ENCODE data around the gene RIC1. TPM values are rescaled to one million over a fixed set of nuclear protein-coding genes. Genes with fewer than 3 reads are reported as not detected.

RIC1 gene
- total and polyA plus RNA-seq, 9 of the 15 experiments (the other 6 are each of a cell fraction or from before 2014, with no cell fraction given): 3.2 to 25.8 (median 15.0) TPM

- TF ChIP-seq RERE (CRISPR knock-in tag; IDR thresholded peaks at IDR 0.05; ENCODE audit: borderline replicate concordance): no peak
- peak; percentile 44; the same call in 1 of the 2 replicates for TF ChIP-seq SOX6 (IDR thresholded peaks at IDR 0.05)
- 0 out of 2 replicates have a peak, but pooled peaks have one; percentile 36 for TF ChIP-seq SMAD4 (CRISPR knock-in tag; conservative IDR thresholded peaks at IDR 0.05)
- no peak for TF ChIP-seq ZNF408 (CRISPR knock-in tag; IDR thresholded peaks at IDR 0.05; ENCODE audit: low read depth)
- TF ChIP-seq MTA1 (IDR thresholded peaks at IDR 0.05; ENCODE audit: borderline replicate concordance): no peak
- peak; percentile 38 for TF ChIP-seq EP300 (IDR thresholded peaks at IDR 0.05; ENCODE audit: low read length)
- no peak for TF ChIP-seq JUND (IDR thresholded peaks at IDR 0.05; ENCODE audit: borderline replicate concordance, low read depth, low read length)
- peak; percentile 36 for TF ChIP-seq JUND (tag; IDR thresholded peaks at IDR 0.05; ENCODE audit: borderline replicate concordance, low read depth, low read length)
- TF ChIP-seq CEBPG (CRISPR knock-in tag; IDR thresholded peaks at IDR 0.05): peak; percentile 87
- peak; percentile 92 to 96 for TF ChIP-seq CEBPG (tag; conservative IDR thresholded peaks at IDR 0.05 in 1 of 2, IDR thresholded peaks at IDR 0.05 in 1 of 2)
- TF ChIP-seq LEF1 (IDR thresholded peaks at IDR 0.05): peak; percentile 86
- no peak for TF ChIP-seq XRCC5 (IDR thresholded peaks at IDR 0.05; ENCODE audit: low read depth, low read length)
- no peak for TF ChIP-seq CCAR2 (IDR thresholded peaks at IDR 0.05; ENCODE audit: low read depth, low read length)
- TF ChIP-seq KAT8 (IDR thresholded peaks at IDR 0.05; ENCODE audit: low read depth): 0 out of 2 replicates have a peak, but pooled peaks have one; percentile 36
- no peak for TF ChIP-seq KDM2B (CRISPR knock-in tag; IDR thresholded peaks at IDR 0.05)
- TF ChIP-seq TEAD4 (IDR thresholded peaks at IDR 0.05; ENCODE audit: low read length): peak; percentile 27; the same call in 1 of the 2 replicates
- TF ChIP-seq TEAD4 (CRISPR knock-in tag; IDR thresholded peaks at IDR 0.05; ENCODE audit: borderline replicate concordance): no peak
- TF ChIP-seq MNT (conservative IDR thresholded peaks at IDR 0.05): peak in 1 of 2 experiments; percentile 40; a peak in 1 of 4 replicates
- no peak for TF ChIP-seq TCFL5 (CRISPR knock-in tag; conservative IDR thresholded peaks at IDR 0.05)
- TF ChIP-seq TCF3 (CRISPR knock-in tag; IDR thresholded peaks at IDR 0.05): 0 out of 2 replicates have a peak, but pooled peaks have one; percentile 35
These were observed 1.9 kb upstream of the RIC1 start (continued) for GRCh38 chr9:5626727-5627634.
